HG03103 (cell line): ENCODE measurements around the gene CEP104.

Source experiments
- ATAC-seq: cut with Tn5 transposase; IDR thresholded peaks from one replicate; pipeline ENCODE4 v1.9.1; 2021; ENCODE audit warnings: low read depth; ENCODE audit not compliant: unreplicated experiment

CEP104 gene

GRCh38 chr1:3779912-3780416 lies 77.0 kb downstream of the CEP104 start:
- no peak for ATAC-seq

- no peak for ATAC-seq
Measured at GRCh38 chr1:3779265-3779911, 77.6 kb downstream of the CEP104 start.

GRCh38 chr1:3778590-3779264 lies 78.3 kb downstream of the CEP104 start:
- ATAC-seq, result no peak

- no peak for ATAC-seq
Measured at GRCh38 chr1:3777647-3778589, 79.1 kb downstream of the CEP104 start.

GRCh38 chr1:3777078-3777547 lies 79.9 kb downstream of the CEP104 start:
- no peak for ATAC-seq

- no peak for ATAC-seq
Measured at GRCh38 chr1:3776231-3776961, 80.6 kb downstream of the CEP104 start.

GRCh38 chr1:3775490-3776230 lies 81.4 kb downstream of the CEP104 start:
- no peak for ATAC-seq

- no peak for ATAC-seq
Measured at GRCh38 chr1:3774946-3775489, 82.0 kb downstream of the CEP104 start.

- ATAC-seq, result no peak
Measured at GRCh38 chr1:3774276-3774945, 82.6 kb downstream of the CEP104 start.

GRCh38 chr1:3773572-3774275 lies 83.3 kb downstream of the CEP104 start:
- ATAC-seq, result no peak

- ATAC-seq, result peak; percentile 14
Measured at GRCh38 chr1:3772715-3773571, 84.1 kb downstream of the CEP104 start, which contains the start of gene SMIM1. TSS of gene SMIM1 (plus strand) at chr1:3772749. CDS start at chr1:3775374, 2,625 bp downstream.

GRCh38 chr1:3772027-3772714 lies 84.8 kb downstream of the CEP104 start:
- ATAC-seq, result peak; percentile 57

- no peak for ATAC-seq
Measured at GRCh38 chr1:3771108-3772026, 85.6 kb downstream of the CEP104 start.

GRCh38 chr1:3770047-3770765 lies 86.8 kb downstream of the CEP104 start:
- ATAC-seq, result no peak
